GM18870 (cell line): ENCODE measurements around the gene QRICH2.
A peak's percentile ranks its signal among the peaks of the same experiment; 100 is the strongest.
"Not testable (repeated sequence)": the region's sequence is repeated elsewhere in the genome, so short reads cannot be mapped to it uniquely, and the experiment has no call there.

Source experiments
- ATAC-seq: cut with Tn5 transposase; IDR thresholded peaks from one replicate; pipeline ENCODE4 v1.9.1; 2021; ENCODE audit warnings: moderate library complexity; ENCODE audit not compliant: unreplicated experiment

Gene QRICH2, protein sequence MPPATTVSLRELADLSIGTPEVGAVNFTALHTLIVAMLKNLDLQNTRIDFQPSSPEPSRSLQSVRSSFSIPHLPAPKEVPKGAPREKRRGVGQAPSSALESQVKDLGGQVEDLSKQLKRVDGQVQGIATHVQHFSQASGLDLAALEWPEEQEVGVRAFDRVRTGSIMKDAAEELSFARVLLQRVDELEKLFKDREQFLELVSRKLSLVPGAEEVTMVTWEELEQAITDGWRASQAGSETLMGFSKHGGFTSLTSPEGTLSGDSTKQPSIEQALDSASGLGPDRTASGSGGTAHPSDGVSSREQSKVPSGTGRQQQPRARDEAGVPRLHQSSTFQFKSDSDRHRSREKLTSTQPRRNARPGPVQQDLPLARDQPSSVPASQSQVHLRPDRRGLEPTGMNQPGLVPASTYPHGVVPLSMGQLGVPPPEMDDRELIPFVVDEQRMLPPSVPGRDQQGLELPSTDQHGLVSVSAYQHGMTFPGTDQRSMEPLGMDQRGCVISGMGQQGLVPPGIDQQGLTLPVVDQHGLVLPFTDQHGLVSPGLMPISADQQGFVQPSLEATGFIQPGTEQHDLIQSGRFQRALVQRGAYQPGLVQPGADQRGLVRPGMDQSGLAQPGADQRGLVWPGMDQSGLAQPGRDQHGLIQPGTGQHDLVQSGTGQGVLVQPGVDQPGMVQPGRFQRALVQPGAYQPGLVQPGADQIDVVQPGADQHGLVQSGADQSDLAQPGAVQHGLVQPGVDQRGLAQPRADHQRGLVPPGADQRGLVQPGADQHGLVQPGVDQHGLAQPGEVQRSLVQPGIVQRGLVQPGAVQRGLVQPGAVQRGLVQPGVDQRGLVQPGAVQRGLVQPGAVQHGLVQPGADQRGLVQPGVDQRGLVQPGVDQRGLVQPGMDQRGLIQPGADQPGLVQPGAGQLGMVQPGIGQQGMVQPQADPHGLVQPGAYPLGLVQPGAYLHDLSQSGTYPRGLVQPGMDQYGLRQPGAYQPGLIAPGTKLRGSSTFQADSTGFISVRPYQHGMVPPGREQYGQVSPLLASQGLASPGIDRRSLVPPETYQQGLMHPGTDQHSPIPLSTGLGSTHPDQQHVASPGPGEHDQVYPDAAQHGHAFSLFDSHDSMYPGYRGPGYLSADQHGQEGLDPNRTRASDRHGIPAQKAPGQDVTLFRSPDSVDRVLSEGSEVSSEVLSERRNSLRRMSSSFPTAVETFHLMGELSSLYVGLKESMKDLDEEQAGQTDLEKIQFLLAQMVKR (N-terminal part only)

DNA sequence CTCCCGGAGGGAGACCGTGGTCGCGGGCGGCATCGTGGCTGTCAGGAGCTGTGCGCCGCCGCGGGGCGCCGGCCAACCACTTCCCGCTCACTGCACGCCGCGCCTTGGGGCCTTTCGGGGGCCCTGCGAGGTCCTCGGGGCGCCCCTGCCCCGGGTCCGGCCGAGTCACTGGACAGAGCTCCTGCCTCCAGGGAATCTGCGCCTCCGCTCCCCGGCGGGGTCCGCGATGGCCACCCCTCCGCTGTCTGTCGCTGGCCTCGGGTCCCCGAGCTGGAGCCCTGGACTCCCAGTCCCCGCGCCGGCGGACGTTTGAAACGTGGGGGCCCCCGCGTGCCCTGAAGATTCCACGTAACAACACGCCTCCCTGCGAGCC, at the start of gene QRICH2:
TSS of gene QRICH2 (minus strand) at position 311 of the 373 bp plus-strand sequence. CDS start at position 33, 278 bp downstream.
- ATAC-seq, result no peak

DNA sequence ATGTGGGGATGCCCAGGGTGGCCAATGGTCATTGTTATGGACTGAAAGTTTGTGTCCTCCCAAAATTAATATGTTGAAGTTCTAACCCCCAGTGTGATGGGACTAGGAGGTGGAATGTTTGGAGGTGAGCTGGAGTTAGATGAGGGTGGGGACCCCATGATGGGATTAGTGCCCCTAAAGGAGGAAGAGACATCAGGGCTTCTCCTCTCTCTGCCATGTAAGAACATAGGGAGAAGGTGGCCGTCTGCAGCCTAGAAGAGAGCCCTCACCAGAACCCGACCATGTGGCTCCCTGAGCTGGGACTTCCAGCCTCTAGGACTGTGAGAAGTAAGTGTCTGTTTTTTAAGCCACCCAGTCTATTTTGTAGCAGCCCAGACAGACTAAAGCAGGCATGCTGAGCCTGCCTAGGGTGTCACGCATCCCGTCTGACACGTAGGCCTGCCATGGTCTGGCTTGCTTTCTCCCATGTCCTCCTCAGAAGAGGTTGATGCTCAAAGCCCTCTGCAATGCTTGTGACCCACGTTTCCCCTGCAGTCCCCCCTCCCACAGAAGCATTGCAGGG, 49.6 kb upstream of the QRICH2 start:
- ATAC-seq, result no peak

DNA sequence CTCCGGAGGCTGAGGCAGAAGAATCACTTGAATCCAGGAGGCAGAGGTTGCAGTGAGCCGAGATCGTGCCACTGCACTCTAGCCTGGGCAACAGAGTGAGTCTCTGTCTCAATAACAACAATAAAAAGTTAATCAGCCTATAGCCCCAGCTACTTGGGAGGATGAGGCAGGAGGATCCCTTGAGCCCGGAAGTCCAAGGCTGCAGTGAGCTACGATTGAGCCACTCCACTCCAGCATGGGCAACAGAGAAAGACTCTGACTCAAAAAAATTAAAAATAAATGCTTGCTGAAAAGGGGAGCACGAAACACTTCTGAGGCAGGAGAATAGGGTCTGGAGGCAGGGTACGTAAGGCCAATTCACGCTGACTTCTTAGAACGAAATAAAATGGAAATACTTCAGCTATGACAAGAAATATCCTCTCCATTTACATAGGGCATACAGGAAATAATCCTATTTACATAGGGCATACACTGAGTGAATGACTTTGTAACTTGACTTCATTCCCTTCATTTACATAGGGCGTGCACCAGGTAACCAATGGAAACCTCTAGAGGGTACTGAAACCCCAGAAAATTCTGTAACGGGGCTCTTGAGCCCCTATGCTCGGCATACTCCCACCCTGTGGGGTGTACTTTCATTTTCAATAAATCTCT, 48.9 kb upstream of the QRICH2 start:
- no peak for ATAC-seq

DNA sequence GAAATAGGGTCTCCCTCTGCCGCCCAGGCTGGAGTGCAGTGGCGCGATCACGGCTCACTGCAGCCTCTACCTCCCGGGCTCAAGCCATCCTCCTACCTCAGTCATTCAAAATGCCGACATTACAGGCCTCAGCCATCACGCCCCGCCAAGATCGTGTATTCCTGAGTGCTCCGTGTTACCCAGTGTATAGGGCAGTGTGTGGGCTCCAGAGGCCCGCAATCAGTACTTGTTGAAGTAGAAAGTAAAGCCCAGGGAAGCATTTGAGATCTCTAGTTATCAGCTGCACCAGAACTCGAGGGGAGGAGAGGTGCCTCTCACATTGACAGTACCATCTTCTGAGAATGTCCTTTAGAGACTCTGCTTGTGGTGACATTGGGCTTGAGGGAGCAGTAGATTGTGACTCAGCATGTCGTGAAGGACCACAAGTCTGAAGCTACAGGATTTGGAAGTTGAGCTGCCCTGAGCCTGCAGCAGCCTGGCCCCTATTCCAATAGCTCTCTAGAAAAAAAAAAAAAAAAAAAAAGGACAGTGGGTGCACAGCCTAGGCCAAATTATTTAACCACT, 46.8 kb upstream of the QRICH2 start:
- ATAC-seq, result no peak

DNA sequence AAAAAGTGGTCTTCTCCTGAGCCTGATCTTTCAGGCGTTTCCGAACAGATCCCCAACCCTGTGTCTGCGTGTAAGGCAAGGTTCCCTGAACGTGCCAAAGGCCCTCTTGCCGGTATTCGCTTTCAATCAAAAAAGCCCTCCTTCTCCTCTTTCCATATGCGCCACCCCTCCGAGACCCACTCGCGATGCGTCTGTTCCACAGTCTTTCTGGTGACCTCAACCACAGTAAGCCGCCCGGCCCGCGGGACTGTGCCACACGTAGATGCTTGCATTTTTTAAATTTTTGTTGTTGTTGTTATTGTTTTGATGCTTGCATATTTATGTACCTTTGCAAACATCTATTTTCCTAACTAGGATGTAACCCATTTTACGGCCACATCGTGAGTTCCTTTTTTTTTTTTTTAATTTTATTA, 46.2 kb upstream of the QRICH2 start:
- ATAC-seq, result peak; percentile 15

DNA sequence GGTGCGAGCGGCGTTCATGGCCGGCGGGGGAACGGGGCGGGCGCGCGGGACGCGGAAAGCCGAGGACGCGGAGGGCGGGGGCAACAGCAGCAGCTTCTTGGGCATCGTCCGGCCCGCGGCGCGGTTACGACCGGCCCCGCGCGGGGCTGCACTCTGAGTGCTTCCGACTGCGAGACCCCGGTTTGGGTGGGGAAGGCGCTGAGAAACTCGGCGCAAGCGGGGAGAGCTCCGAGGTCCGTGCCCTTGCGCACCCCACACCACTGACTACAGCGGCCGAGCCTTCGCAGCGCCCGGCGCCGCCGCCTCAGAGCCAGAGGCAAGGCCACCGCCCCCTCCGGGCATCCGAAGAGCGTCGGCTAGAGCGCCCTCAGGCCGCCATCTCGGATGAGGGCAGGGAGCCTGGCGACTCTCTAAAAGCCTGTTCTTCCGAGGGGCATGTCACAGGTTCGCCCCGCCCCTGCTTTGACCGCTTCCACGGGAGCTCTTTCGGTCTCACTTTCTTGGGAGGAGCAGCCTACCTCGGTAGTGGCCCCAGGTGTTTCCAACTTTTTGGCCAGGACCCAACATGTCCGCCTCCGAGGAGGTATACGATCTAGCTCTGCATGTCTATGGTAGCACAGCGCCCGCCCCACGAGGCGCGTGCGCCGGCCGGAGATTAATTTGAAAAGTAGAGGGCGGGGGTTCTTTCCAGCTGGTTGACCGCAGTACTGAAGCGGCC, 45.7 kb upstream of the QRICH2 start, which contains the start of gene PRPSAP1:
TSS of gene PRPSAP1 (minus strand) at position 318 of the 718 bp plus-strand sequence. CDS start at position 105, 213 bp downstream.
- ATAC-seq, result peak; percentile 82

DNA sequence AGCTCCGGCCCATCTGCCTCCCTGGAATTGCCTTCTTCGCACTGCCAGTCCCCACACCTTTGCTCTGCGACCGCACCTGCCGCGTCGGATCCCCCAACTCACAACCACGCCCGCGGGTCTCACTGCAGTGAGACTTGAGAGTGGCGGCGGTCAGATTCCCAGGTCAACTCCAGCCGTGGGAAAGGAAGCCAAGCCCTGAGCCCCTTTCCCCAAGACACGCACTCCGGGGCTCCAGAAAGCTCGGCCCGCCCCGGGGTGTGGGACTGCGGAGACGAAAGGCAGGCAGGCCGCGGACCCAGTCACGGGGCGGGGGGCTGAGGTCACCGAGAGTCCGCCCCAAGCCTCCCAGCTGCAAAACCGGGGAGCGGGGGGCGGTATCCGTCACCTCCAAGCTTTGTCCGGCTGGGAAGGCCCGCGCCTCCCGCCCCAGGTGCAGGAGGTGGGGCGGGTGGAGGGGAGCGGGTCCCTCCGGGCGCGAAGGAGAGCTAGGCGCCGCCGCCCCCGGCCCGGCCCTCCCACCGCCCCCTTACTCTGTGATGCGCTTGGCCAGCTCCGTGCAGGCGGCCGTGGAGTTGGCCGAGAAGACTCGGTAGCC, 45.0 kb upstream of the QRICH2 start:
- ATAC-seq, result no peak

DNA sequence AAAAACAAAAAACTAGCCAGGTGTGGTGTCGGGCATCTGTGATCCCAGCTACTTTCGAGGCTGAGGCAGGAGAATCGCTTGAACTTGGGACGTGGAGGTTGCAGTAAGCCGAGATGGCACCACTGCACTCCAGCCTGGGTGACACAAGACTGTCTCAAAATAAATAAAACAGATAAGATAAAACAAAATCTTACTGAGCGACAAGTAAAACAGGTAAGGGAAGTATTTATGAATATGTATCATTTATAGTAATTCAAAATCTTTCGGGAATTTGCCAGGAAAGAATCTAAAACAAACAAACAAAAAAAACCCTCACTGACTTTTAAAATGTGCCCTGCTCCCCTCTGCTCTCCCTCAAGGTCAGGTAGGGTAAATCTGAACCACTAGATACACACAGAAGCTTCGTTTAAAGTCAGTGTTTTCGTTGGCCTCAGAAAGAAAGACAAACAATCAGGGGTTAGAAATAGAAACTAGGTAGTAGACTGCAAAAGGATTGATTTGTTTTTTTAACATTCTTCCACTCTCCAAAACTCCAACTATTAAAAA, 43.5 kb upstream of the QRICH2 start:
- no peak for ATAC-seq

DNA sequence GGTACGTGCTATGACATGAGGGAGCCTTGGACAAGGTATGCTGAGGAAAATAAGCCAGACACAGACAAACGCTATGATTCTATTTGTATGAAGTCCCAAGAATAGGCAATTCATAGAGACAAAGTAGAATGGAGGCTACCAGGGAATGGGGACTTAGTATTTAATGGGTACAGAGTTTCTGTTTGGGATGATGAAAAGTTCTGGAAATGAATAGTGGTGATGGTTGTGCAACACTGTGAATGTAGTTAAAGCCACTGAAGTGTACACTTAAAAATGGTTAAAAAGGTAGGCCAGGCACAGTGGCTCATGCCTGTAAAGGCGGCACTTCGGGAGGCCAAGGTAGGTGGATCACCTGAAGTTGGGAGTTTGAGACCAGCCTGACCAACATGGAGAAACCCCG, 42.4 kb upstream of the QRICH2 start:
- ATAC-seq, result no peak

DNA sequence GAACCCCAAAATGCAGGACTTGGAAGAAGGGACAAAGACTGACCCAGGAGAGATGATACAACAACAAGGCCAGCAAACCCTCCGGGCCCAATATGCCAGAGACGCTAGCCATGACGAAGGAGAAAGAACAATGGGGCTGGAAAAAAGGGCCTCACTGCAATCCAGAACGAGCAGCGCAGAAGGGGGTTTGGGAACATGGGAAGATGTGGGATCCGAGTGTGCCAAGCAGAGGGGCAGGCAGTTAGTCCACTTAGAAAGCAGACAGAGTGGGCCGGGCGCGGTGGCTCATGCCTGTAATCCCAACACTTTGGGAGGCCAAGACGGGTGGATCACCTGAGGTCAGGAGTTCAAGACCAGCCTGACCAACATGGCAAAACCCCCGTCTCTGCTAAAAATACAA, 38.9 kb upstream of the QRICH2 start:
- ATAC-seq, result not testable (repeated sequence)

DNA sequence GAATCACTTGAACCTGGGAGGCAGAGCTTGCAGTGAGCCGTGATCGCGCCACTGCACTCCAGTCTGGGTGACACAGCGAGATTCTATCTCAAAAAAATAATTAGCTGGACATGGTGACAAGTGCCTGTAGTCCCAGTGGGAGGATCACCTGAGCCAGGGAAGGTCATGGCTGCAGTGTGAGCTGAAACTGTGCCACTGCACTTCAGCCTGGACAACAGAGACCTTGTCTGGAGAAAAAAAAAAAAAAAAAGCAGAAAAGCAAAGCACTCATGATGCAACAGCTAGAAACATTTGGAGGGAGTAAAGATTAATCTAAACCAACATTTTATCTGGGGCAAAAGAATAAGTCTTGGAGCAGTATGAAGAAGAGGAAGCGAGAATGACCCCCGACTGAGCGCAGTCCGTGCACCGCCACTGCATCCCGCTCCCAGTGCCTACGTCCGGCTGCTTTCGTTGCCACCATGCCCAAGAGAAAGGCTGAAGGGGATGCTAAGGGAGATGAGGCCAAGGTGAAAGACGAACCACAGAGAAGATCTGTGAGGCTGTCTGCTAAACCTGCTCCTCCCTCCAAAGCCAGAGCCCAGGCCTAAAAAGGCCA, 37.4 kb upstream of the QRICH2 start:
- no peak for ATAC-seq

DNA sequence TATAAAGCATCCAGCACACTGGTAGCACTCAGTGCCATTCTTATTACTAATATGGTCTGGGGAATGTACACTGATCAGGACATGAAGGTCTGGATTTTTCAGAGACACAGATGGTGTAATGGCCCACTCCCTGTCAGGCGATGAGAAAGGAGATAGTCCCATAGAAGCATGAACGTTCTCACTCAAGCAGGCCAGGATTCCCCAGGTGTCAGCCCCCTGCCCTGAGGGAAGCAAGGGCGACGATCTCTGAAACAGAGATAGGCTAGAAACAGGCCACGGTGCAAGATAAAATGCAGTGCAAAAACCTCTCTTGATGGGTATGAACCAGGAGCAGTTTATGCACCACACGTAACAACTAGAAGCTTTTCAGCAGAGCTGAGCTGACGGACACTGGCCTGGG, 35.0 kb upstream of the QRICH2 start:
- ATAC-seq, result no peak

DNA sequence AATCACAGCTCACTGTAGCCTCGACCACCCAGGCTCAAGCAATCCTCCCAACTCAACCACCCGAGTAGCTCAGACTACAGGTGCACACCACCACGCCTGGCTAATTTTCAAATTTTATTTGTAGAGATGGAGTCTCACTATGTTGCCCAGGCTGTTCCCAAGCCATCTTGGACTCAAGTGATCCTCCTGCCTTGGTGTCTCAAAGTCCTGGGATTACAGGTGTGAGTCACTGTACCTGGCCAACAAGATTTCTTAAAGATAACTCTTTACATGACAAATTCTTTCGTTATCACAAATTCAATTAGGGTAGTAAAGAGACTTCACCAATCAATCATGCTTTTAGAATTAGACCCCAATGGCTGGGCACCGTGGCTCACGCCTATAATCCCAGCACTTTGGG, 33.2 kb upstream of the QRICH2 start:
- no peak for ATAC-seq

DNA sequence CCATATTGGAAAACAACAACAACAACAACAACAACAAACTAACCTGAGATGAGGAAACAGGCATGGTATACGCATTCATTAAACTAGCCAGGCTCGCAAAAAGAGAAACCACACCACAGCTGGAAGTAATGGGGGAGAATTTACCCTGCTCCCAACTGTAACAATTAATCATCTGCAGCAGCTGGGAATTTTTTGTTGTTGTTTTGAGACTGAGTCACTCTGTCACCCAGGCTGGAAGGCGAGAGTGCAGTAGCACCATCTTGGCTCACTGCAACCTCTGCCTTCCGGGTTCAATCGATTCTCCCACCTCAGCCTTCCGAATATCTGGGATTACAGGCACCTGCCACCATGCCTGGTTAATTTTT, 29.3 kb upstream of the QRICH2 start:
- no peak for ATAC-seq

DNA sequence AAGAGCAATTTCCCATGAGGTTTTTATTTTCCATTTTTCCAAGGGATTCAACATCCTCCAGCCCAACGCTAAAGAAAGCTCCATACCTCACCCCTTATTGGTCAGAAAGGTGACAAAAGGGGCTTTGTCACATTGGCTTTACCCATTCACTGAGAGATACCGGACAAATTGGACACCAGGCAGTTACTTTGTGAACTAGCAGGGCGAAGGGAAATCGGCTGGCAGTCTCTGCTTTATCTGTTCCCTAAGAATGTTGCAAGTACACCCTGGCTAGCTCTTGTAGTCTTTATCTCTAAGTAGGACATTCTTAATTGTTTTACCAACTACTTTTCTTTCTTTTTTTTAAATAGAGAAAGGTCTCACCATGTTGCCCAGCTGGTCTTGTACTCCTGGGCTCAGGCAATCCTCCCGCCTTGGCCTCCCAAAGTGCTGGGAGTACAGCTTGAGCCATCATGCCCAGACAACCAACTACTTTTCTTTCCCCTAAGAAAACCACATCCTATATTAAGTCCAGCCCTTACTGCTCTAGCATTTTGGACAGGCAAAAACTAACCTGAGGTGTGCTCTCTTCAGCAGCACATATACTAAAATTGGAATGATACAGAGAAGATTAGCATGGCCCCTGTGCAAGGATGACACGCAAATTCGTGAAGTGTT, 28.8 kb upstream of the QRICH2 start:
- no peak for ATAC-seq

DNA sequence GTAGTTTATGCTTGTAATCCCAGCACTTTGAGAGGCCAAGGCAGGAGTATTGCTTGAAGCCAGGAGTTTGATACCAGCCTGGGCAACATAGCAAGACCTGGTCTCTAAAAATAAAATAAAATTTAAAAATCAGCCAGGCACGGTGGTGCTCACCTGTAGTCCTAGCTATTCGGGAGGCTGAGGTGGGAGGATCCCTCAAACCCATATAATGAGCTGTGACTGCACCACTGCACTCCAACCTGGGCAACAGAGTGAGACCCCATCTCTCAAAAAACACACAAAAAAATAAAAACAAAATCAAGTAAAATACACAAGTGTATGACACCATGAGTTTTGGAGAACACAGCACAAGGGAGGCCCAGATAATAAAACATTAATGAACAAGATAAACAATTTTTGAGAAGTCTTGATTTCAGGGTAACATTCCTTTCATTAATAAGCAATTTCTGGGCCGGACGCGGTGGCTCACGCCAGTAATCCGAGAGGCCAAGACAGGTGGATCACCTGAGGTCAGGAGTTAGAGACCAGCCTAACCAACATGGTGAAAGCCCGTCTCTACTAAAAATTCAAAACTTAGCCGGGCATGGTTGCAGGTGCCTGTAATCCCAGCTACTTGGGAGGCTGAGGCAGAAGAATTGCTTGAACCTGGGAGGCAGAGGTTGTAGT, 27.8 kb upstream of the QRICH2 start:
- no peak for ATAC-seq
